HG03520 (cell line): ENCODE measurements around the gene ARRDC3.
"Not testable (repeated sequence)": the region's sequence is repeated elsewhere in the genome, so short reads cannot be mapped to it uniquely, and the experiment has no call there.

ENCODE experiments used
- ATAC-seq: cut with Tn5 transposase; IDR thresholded peaks from one replicate; pipeline ENCODE4 v1.9.1; 2021; ENCODE audit warnings: mild to moderate bottlenecking, moderate library complexity; ENCODE audit not compliant: unreplicated experiment

The ARRDC3 gene

GRCh38 chr5:91361055-91361701, 21.9 kb downstream of the ARRDC3 start:
- peak; percentile 80 for ATAC-seq

- ATAC-seq: no peak
These were observed 23.0 kb downstream of the ARRDC3 start for GRCh38 chr5:91359962-91360609.

GRCh38 chr5:91357806-91358205, 25.3 kb downstream of the ARRDC3 start:
- no peak for ATAC-seq

- ATAC-seq: no peak
These were observed 26.0 kb downstream of the ARRDC3 start for GRCh38 chr5:91357012-91357634.

- ATAC-seq: peak; percentile 52
These were observed 28.2 kb downstream of the ARRDC3 start for GRCh38 chr5:91354867-91355266.

GRCh38 chr5:91352831-91353695, 30.1 kb downstream of the ARRDC3 start:
- ATAC-seq: no peak

- no peak for ATAC-seq
These were observed 37.7 kb downstream of the ARRDC3 start for GRCh38 chr5:91345461-91345860.

- ATAC-seq: not testable (repeated sequence)
These were observed 38.4 kb downstream of the ARRDC3 start for GRCh38 chr5:91344661-91345200.

GRCh38 chr5:91343916-91344315, 39.2 kb downstream of the ARRDC3 start:
- ATAC-seq: no peak

GRCh38 chr5:91342931-91343330, 40.2 kb downstream of the ARRDC3 start:
- ATAC-seq: not testable (repeated sequence)

GRCh38 chr5:91341154-91341553, 42.0 kb downstream of the ARRDC3 start:
- ATAC-seq: no peak

GRCh38 chr5:91340532-91340931, 42.6 kb downstream of the ARRDC3 start:
- ATAC-seq: no peak

GRCh38 chr5:91339063-91339705, 43.9 kb downstream of the ARRDC3 start:
- no peak for ATAC-seq

- ATAC-seq: peak; percentile 77
These were observed 50.7 kb downstream of the ARRDC3 start for GRCh38 chr5:91332267-91333045.

- no peak for ATAC-seq
These were observed 51.4 kb downstream of the ARRDC3 start for GRCh38 chr5:91331705-91332104.

GRCh38 chr5:91329283-91329682, 53.8 kb downstream of the ARRDC3 start:
- no peak for ATAC-seq

- no peak for ATAC-seq
These were observed 54.4 kb downstream of the ARRDC3 start for GRCh38 chr5:91328743-91329142.

- ATAC-seq: not testable (repeated sequence)
These were observed 60.1 kb downstream of the ARRDC3 start for GRCh38 chr5:91322981-91323380.

GRCh38 chr5:91319667-91320066, 63.5 kb downstream of the ARRDC3 start:
- no peak for ATAC-seq

GRCh38 chr5:91318724-91319123, 64.4 kb downstream of the ARRDC3 start:
- no peak for ATAC-seq
